ENCODE data around the gene MDC1. TPM values are rescaled to one million over a fixed set of nuclear protein-coding genes. Genes with fewer than 3 reads are reported as not detected.

Gene MDC1
- total and polyA plus RNA-seq, 2 of the 13 experiments (the other 11 are each of a cell fraction or from before 2014, with no cell fraction given): 8.4 to 14.0 TPM

- TF ChIP-seq, protein P1, sequence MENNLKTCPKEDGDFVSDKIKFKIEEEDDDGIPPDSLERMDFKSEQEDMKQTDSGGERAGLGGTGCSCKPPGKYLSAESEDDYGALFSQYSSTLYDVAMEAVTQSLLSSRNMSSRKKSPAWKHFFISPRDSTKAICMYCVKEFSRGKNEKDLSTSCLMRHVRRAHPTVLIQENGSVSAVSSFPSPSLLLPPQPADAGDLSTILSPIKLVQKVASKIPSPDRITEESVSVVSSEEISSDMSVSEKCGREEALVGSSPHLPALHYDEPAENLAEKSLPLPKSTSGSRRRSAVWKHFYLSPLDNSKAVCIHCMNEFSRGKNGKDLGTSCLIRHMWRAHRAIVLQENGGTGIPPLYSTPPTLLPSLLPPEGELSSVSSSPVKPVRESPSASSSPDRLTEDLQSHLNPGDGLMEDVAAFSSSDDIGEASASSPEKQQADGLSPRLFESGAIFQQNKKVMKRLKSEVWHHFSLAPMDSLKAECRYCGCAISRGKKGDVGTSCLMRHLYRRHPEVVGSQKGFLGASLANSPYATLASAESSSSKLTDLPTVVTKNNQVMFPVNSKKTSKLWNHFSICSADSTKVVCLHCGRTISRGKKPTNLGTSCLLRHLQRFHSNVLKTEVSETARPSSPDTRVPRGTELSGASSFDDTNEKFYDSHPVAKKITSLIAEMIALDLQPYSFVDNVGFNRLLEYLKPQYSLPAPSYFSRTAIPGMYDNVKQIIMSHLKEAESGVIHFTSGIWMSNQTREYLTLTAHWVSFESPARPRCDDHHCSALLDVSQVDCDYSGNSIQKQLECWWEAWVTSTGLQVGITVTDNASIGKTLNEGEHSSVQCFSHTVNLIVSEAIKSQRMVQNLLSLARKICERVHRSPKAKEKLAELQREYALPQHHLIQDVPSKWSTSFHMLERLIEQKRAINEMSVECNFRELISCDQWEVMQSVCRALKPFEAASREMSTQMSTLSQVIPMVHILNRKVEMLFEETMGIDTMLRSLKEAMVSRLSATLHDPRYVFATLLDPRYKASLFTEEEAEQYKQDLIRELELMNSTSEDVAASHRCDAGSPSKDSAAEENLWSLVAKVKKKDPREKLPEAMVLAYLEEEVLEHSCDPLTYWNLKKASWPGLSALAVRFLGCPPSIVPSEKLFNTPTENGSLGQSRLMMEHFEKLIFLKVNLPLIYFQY (CRISPR knock-in tag; IDR thresholded peaks at IDR 0.05; ENCODE audit: borderline replicate concordance): peak; percentile 96
- TF ChIP-seq ZNF121 (CRISPR knock-in tag; IDR thresholded peaks at IDR 0.05): no peak
- TF ChIP-seq ZKSCAN5 (CRISPR knock-in tag; IDR thresholded peaks at IDR 0.05): no peak
- TF ChIP-seq, protein P2, sequence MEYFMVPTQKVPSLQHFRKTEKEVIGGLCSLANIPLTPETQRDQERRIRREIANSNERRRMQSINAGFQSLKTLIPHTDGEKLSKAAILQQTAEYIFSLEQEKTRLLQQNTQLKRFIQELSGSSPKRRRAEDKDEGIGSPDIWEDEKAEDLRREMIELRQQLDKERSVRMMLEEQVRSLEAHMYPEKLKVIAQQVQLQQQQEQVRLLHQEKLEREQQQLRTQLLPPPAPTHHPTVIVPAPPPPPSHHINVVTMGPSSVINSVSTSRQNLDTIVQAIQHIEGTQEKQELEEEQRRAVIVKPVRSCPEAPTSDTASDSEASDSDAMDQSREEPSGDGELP (IDR thresholded peaks at IDR 0.05; ENCODE audit: borderline replicate concordance, low read depth): peak; percentile 98
- no peak for TF ChIP-seq RNF2 (conservative IDR thresholded peaks at IDR 0.05; ENCODE audit: low read depth)
- TF ChIP-seq ZNF557 (CRISPR knock-in tag; IDR thresholded peaks at IDR 0.05): no peak
- TF ChIP-seq ZNF367 (CRISPR knock-in tag; IDR thresholded peaks at IDR 0.05; ENCODE audit: borderline replicate concordance): no peak
- TF ChIP-seq POLR2G (IDR thresholded peaks at IDR 0.05; ENCODE audit: low read depth, low read length): no peak
- TF ChIP-seq KIAA2018 (CRISPR knock-in tag; IDR thresholded peaks at IDR 0.05; ENCODE audit: borderline replicate concordance): no peak
- peak; percentile 75 for TF ChIP-seq CREM (IDR thresholded peaks at IDR 0.05)
- TF ChIP-seq CREM (CRISPR knock-in tag; IDR thresholded peaks at IDR 0.05): no peak
Observed at GRCh38 chr6:30654798-30655742, 62.0 kb downstream of the MDC1 start (continued).

Measured in HepG2 (cell line).